ENCODE results near the gene NFYA. TPM values are rescaled to one million over a fixed set of nuclear protein-coding genes. Genes with fewer than 3 reads are reported as not detected.

NFYA gene
- total and polyA plus RNA-seq, 7 donors = 7.4 to 12.8 (median 10.2) TPM

- Histone ChIP-seq H3K36me3 (no peaks in the 10 kb centered on the region), H3K27me3 (no peaks in the 10 kb centered on the region), H3K4me3 (no peak overlapping the region), H3K27ac (no peak overlapping the region), H3K9me3 (no peaks in the 10 kb centered on the region), H3K4me1 (no peaks in the 10 kb centered on the region)
- DNase-seq = no peak
- no peak for TF ChIP-seq EP300 (IDR thresholded peaks at IDR 0.05)
- no peak for TF ChIP-seq CTCF (IDR thresholded peaks at IDR 0.05)
- no peak for TF ChIP-seq POLR2A (IDR thresholded peaks at IDR 0.05)
- no peak for TF ChIP-seq POLR2AphosphoS5 (IDR thresholded peaks at IDR 0.05)
- intact Hi-C loops (cut with DNase I) = no loop called here
- WGBS, 2 donors = 27 to 74% methylated on average over 1 of the region's 1 CpG
Measured at GRCh38 chr6:41040940-41041536, 31.7 kb upstream of the NFYA start.

- no peaks in the 10 kb centered on the region for H3K27me3 ChIP-seq
- DNase-seq = no peak
- no peak within 1 kb of the TSS for H3K4me3 ChIP-seq
- no peaks in the 10 kb centered on the region for H3K36me3 ChIP-seq
- 92 to 96% methylated on average over 10 of the region's 10 CpGs for WGBS, 2 donors
- H3K9me3 ChIP-seq = no peaks in the 10 kb centered on the region
- H3K4me1 ChIP-seq = no peaks in the 10 kb centered on the region
- intact Hi-C loops (cut with DNase I) = no loop called here
- no peak for TF ChIP-seq POLR2AphosphoS5 (IDR thresholded peaks at IDR 0.05)
- TF ChIP-seq POLR2A (IDR thresholded peaks at IDR 0.05) = no peak
- no peak for TF ChIP-seq CTCF (IDR thresholded peaks at IDR 0.05)
- no peak for TF ChIP-seq EP300 (IDR thresholded peaks at IDR 0.05)
- no peak within 1 kb of the TSS for H3K27ac ChIP-seq
Measured at GRCh38 chr6:41042226-41043055, 30.3 kb upstream of the NFYA start, which contains the start of gene TSPO2. Gene TSPO2 (plus strand): TSS chr6:41042467. CDS start chr6:41042986, 519 bp downstream.

- 94 to 96% methylated on average over 3 of the region's 3 CpGs for WGBS, 2 donors
- Histone ChIP-seq H3K9me3 (no peaks in the 10 kb centered on the region), H3K4me3 (no peak overlapping the region), H3K36me3 (no peaks in the 10 kb centered on the region), H3K27ac (no peak overlapping the region), H3K4me1 (no peaks in the 10 kb centered on the region), H3K27me3 (no peaks in the 10 kb centered on the region)
- no peak for TF ChIP-seq POLR2AphosphoS5 (IDR thresholded peaks at IDR 0.05)
- TF ChIP-seq CTCF (IDR thresholded peaks at IDR 0.05) = no peak
- no peak for TF ChIP-seq POLR2A (IDR thresholded peaks at IDR 0.05)
- no peak for TF ChIP-seq EP300 (IDR thresholded peaks at IDR 0.05)
- DNase-seq = no peak
- intact Hi-C loops (cut with DNase I) = no loop called here
Measured at GRCh38 chr6:41043151-41043550, 29.6 kb upstream of the NFYA start.

- Histone ChIP-seq H3K9me3 (no peaks in the 10 kb centered on the region), H3K27me3 (no peaks in the 10 kb centered on the region), H3K27ac (no peak overlapping the region), H3K4me3 (no peak overlapping the region), H3K36me3 (no peaks in the 10 kb centered on the region), H3K4me1 (peaks cover 0 to 6% (median 0%) of the 10 kb centered on the region in 4 donors)
- 67 to 74% methylated on average over 5 of the region's 5 CpGs for WGBS, 2 donors
- no peak for DNase-seq
- TF ChIP-seq POLR2AphosphoS5 (IDR thresholded peaks at IDR 0.05) = no peak
- TF ChIP-seq POLR2A (IDR thresholded peaks at IDR 0.05) = no peak
- no peak for TF ChIP-seq EP300 (IDR thresholded peaks at IDR 0.05)
- TF ChIP-seq CTCF (IDR thresholded peaks at IDR 0.05) = no peak
- intact Hi-C loops (cut with DNase I) = no loop called here
Measured at GRCh38 chr6:41045664-41046063, 27.1 kb upstream of the NFYA start.
